Glomerular endothelial cell (primary cell): Measurements from ENCODE around the gene ARFGAP1. TPM values are rescaled to one million over a fixed set of nuclear protein-coding genes. Genes with fewer than 3 reads are reported as not detected.

Experiments
- DNase-seq: peaks from one replicate; pipeline ENCODE4 v3.0.0-alpha.2; 2011; ENCODE audit warnings: low read depth, low spot score; ENCODE audit errors: extremely low read depth
- total RNA-seq: library from RNA; depleted of rRNA; stranded (reverse); fragments of >200 nt; gene quantifications from 2 replicates; pipeline ENCODE4 v1.2.3, GENCODE V29; 2015

Gene ARFGAP1
- 66.7 and 94.6 TPM in 2 replicates for total RNA-seq

DNA sequence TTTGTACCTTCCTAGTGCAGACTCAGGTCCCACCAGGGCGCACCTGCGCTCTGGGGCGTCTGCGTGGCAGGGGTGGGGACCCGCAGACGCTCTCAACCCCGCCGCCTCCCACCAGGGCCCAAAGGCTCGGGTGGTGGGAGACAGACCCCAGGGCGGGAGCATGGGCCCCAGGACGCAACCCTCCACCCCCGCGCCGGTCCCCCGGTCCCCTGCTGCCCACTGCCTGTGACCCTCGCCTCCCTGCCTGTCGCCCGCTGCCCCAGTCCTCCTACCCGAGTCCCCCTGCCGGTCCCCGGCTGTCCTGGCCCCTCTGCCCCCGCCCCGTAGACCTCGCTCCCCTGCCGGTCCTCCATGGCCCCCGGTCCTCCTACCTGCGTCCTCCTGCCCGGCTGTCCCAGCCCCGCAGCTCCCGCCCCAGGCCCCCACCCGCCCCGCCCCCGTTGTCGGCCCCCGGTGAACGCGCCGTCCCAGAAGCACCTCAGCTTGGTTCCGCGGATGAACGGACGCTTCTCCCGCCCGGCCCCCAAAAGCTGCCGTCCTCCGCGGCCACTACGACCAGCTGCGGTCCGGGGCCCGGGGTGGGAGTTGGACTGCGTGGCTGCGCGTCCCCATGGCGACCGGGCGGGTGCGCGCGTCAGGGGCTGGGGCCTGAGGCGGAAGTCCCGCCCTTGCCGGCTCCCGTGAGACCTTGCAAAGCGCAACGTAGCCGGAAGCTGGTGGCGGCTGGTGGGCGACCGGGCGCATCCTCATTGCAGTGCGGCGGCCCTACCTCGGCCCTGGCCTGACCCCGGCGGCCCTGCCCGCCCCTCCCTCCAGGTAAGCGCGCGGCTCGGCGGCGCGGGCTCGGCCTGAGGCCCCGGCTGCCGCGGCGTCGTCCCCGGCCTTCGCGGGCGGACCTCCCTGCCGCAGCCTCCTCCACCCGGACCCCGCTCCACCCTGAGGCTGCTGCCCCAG lies at the start of gene ARFGAP1:
Gene ARFGAP1, plus strand, starts transcription at position 709 of the 954 bp plus-strand sequence. CDS start 2,768 bp downstream, outside the sequence.
- no peak for DNase-seq

DNA sequence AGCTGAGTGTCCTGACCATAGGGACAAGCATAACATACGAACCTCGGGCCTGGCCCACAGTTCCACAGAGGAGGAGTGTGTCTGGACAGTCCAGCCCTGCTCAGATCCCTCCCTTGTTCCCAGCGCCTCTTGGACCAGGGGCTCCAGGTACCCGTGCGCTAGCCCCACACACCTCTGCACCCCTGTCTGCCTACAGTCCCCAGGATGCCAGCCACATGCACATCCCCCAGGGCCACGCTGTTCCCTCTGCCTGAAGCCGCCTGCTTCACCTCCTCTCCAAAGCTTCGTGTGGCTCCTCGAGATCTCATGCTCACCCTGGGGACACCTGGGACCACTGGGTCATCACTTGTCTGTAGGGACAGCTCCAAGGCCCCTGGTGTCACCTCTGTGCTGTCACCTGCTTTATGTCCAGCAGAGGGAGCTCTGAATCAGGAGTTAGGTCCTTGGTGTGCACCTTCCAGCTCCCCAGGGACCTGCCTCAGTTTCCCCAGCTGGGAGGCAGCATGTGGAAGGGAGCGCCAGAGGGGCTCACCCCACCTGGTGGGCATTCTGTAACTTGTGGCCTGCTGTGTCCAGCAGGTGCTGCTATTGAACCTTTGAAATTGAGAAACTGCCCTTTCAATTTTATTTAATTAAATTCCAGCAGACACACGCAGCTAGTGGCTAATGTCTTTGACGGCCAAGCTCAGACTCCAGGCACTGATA lies 49.3 kb upstream of the ARFGAP1 start:
- DNase-seq: no peak

DNA sequence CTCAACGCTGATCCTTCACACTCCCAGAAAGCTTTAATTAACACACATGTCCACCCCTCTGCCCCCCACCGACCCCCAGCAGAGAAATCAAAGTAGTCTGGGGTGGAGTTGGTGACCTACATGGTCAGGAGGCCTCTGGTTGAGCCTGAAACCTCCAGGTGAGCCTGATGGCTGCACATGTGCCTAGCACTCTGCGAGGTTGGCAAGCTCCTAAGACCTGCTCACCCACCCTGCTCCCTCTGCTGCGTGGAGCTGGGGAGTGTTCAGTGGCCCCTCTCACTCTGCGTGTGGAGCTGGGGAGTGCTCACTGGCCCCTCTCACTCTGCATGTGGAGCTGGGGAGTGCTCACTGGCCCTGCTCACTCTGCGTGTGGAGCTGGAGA lies 48.8 kb upstream of the ARFGAP1 start:
- no peak for DNase-seq

DNA sequence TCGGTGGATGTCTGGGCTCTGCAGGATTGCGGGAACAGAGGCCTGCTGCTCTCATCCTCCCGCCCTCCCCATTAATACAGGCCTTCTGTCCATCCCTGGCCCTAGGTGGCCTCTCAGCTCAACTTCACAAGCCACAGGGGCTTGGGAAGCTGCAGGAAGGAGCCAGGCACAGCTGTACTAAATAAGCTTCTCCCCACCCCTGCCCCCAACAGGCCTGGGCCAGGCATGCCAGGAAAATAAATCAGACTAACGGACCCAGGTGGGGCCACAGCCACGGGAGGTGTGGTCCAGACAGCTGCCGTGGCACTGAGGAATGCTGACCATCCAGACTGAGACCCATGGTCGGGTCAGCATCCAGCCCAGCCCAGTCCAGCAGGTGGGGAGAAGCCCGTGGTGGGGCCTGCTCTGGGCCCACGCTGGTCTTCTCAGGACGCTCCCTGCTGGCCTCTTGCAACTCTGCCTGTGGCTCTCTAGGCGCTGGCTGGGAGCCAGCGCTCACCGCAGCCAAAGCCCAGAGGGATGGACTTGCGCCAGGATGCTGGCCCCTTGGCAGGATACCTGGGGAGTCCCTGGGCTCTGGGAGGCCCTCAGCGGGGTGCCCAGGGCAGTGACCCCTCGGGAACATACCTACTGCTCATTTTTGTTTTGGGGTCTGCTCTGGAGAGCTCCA lies 48.1 kb upstream of the ARFGAP1 start:
- no peak for DNase-seq

DNA sequence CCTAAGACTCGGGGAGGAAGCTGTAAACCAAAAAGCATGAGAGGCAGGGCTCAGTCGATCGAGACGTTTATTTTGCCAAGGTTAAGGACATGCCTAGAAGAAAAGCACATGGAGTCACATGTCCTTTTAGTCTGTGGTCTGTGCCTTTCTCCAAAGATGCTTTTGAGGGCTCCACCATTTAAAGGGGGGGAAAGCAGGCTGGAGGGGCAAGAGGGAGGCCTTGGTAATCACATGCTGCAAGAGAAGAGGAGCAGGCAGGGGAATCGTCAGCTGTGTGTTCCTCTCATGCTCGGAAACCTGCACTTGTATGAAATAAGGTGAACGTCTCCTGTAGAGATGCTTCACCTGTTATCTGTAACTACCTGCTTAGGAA lies 47.5 kb upstream of the ARFGAP1 start:
- DNase-seq: no peak

DNA sequence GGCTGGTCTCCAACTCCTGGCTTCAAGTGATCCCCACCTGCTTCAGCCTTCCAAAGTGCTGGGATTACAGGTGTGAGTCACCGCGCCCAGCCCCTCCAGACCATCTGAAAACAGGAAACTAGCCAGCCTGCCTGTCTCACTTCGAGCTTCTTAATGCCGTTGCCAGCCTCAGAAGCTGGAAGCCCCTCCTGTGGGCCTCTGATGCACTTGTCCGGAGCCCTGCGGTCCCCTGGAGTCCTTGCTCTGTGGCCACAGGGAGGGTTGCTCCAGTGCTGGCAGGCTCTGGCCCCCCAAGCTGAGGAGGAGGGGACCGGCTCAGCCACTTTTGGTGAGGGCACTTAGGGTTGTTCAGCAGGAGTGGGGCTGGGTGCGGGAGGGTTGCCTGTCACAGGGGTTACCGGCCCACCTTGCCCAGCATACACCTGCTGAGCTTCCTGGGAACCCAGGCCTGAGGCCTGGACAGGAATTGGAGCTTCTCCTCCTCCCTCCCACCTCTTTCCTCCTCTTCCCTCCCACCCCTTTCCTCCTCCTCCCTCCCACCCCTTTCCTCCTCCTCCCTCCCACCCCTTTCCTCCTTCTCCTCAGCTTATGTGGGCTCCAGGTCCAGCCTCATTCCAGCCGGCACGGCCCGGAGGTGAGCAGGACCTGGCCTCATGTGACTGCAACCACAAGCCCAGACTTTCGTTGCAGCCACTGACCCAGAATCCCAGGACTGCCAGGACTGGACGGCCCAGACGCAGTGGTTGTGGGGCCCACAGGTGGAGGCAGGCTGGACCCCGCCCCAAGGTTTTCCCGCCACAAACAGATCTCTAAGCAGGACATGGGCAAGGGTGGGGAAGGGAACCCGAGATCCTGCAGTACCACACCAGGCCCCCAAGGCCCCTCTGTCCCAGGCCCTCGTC lies 46.3 kb upstream of the ARFGAP1 start:
- no peak for DNase-seq

DNA sequence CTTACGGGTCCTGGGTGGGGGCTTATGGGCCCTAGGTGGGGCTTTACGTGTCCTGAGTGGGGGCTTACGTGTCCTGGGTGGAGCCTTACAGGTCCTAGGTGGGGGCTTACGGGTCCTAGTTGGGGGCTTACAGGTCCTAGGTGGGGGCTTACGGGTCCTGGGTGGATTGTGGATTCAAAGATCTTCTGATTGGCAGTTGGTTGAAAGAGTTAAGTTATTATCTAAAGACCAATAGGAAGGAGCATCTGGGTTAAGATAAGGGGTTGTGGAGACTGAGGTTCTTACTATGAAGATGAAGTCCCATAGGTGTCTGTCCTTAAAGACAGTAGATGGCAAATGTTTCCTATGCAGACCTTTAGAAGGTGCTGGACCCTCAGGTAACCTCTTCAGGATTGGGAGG lies 45.4 kb upstream of the ARFGAP1 start:
- DNase-seq: no peak

DNA sequence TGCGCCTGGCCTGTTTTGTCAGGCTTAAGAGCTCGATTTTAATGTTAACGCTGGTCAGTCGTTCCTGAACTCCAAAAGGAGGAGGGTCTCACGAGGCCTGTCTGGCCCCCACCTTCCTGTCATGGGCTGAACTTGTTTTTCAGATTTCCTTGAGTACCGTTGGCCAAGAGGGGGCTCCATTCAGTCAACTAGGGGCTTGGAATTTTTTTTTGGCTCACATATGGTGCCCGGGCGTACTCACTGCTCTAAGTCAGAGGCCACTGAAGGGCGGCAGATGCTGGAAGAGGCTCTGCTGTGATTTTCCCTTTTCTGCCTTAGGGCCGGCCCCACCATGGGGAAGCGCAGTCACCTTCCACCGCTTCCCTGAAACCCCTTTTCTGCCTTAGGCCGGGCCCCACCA lies 43.8 kb upstream of the ARFGAP1 start:
- no peak for DNase-seq

DNA sequence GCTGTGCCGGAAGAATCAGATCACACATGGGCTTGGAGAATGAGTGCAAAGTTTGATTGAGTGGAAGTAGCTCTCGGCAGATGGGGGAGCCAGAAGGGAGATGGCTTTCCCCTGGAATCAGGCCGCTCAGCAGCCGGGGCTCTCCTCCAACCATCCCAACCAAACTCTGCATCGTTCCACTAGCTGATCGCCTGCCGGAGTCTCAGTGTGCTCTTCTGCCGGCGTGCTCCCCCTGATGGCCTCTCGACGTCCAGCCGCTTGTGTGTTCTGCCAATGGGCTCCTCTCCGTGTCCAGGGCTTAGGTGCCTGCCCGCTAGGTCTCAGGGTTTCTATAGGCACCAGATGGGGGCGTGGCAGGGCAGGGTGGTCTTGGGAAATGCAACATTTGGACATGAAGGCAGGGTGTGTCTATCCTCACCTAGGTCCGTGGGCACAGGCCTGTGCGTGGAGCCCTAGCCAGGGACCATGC lies 41.8 kb upstream of the ARFGAP1 start:
- no peak for DNase-seq

DNA sequence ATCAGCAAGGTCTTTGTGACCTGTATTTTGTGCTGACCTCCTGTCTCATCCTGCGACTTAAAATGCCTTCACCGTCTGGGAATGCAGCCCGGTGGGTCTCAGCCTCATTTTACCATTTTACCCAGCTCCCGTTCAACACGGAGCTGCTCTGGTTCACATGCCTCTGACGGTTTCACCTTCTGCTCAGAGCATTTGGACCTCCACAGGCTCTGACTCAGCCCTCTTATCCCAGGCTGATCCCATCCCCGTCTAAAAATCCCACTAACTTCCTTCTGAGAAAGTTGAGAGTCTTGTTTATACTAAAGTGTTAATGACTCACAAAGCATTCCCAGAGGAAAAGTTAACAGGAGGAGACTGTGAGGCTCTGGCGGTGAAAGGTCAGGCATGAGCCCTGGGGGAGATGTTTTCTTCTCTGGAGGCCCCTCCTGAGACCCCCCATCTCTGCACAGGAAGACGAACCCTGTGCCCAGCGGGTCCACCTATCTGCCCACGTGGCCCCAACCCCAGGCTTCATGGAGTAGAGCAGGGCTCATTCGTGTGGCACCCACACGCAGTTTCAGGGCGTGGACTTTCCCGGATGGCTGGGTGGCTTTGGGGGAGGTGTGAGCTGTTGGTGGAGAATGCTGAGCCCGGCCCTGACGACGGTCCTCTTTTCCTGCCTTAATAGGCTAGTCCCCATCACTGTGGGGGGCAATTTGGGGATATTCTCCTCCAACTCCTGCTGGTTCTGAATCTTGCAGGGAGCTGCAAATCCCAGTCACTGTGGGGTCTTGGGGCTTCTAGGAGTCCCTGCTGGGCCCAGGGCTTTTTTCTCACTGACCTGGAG lies 40.2 kb upstream of the ARFGAP1 start:
- DNase-seq: no peak

DNA sequence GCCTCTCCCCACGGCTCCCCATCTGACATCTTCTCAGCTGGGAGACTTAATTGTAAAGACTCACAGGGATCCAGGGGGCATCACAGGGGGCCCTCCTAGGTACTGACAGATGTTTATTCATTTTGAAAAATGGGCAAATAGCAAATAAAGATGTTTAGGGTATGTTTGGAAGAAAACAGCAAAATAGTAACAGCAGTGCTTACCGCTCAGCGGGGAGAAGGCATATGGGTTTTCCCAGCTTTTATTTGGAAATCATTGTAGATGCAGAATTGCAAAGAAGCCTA lies 39.6 kb upstream of the ARFGAP1 start:
- no peak for DNase-seq

DNA sequence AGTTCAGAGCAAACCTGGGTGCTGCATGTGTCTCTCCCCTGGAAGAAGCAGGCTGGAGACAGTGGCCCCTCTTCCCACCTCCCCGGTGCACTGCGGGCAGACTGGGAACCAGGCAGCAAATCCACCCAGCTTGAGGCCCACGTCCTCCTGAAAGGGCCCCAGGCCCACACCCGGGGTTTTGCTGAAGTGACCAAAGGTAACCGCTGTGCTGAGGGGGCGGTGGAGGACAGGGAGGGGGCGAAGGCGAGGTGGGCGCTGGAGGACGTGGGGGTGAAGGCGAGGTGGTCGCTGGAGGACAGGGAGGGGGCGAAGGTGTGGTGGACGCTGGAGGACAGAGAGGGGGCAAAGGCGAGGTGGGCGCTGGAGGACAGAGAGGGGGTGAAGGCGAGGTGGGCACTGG lies 38.7 kb upstream of the ARFGAP1 start:
- DNase-seq: no peak

DNA sequence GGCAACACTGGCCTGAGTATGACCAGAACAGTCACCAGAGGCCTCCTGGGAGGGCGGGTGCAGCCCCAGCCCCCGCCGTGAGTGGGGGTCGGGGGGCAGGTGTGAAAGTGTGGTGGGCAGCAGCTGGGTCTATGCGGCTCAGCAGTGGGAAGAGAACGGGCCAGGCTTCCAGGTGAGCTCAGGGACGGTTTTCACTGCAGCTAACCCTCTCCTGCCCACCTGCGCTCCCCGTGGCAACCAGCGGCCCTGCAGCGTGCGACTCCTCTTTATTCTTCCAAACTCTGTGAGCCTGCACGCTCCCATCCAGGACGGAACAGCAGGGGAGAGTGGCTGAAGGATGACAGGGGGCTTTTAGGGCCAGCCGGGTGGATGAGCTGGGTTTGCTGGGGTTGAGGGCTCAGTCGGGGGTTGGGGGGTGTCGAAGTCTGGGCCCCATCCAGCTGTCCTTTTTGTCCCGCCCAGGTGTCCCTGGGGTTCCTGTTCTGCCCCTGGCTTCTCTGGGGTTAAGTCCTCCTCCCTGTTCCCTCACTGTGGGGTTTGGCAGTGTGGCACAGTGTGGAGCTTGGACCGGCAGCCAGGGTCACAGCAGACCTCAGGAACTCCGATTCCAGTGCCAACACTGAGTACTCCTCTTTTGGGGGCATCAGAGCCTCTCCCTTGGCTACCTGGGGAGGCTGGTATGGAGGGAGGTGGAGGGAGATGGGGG lies 37.8 kb upstream of the ARFGAP1 start:
- no peak for DNase-seq

DNA sequence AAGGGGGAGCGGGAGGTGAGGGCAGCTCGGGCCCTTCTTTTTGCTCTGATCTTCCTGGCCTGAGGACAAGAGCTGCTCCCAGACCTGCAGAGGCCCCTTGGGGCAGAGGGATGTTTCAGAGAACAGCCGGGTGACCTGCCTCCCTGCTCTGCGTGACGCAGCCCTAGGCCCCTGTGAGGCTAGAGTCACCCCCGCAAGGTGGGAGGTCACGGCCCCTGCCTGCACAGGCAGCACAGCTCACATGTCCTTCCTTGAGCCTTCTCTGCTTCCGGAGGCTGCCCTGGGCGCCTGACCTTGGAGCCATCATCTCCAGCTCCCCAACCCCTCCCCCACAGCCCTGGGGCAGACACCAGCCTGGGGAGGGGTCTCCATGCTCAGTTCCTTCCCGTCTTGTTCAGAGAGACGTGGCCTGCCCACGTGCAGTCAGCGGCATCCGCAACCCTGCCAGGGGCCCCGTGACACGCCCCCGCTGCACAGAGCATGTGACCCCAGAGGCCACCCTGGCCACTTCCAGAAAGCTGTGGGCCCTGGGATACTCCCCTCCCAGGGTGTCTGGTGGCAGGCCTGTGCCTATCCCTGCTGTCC lies 37.1 kb upstream of the ARFGAP1 start, which contains the start of gene BIRC7:
Gene BIRC7, plus strand, starts transcription at position 507 of the 585 bp plus-strand sequence. CDS start 192 bp downstream, outside the sequence.
- no peak for DNase-seq

DNA sequence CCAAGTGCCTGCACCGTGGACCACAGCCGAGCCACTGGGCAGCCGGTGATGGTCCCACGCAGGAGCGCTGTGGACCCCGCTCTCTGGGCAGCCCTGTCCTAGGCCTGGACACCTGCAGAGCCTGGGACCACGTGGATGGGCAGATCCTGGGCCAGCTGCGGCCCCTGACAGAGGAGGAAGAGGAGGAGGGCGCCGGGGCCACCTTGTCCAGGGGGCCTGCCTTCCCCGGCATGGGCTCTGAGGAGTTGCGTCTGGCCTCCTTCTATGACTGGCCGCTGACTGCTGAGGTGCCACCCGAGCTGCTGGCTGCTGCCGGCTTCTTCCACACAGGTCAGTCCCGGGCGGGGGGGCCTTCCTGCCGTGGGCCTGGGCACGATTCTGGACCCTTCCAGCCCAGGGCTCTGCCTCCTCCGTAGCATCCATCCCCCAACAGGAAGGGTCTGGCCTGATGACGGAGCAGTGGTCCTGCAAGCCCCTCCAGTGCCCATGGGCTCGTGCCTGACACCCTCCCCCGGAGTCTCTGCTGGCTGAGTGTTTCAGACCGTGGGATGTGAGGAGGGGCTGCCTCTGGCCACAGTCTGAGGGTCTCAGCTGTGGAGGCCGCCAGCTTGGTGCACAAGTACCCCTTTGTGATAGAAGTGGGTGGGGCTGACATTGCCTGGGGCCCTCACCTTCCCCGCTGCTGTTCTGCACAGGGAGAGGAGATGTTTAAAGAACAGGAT lies 36.3 kb upstream of the ARFGAP1 start:
- DNase-seq: no peak

DNA sequence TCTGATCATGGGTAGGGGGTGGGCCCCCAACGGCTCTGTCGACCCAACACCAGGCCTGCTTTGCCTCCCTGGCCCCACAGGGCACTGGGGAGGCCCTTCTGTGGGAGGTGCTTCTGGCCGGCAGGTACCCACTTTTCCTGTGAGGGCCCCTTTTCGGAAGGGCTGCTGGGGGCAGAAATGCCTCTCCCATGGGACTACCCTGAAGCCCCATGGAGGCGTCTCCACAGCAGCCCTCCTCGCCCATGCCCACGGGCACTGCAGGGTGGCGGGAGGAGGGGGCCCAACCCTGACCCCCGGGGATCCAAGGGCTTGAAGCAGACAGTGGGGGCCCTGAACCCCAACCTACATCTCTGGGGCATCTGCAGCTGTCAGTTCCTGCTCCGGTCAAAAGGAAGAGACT lies 34.6 kb upstream of the ARFGAP1 start:
- DNase-seq: no peak

DNA sequence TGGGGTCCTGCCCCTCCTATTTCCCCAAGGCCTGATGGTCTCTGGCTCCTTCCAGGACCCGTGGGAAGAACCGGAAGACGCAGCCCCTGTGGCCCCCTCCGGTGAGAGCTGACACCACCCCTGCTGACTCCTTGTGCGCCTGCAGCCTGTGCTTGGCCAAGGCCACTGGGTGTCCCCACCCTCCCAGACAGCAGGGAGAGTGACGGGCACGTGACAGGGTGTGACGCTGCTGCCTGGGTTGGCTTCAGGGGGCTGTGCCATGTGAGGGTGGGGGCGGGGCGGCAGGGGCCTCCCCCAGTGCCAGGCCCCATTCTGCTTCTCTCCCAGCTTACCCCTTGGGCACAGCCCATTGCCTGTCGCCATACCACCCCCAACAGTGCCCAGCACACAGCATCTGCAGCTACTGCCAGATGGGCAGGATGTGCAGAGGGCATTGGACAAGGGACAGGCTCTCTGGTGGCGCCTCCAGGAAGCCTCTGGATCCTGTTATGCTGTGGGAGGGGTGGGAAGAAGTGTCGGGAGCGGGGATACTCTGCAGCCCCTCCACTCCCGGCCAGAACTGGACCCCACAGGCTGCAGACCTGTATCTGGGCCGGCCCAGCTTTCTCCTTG lies 34.0 kb upstream of the ARFGAP1 start:
- DNase-seq: no peak

DNA sequence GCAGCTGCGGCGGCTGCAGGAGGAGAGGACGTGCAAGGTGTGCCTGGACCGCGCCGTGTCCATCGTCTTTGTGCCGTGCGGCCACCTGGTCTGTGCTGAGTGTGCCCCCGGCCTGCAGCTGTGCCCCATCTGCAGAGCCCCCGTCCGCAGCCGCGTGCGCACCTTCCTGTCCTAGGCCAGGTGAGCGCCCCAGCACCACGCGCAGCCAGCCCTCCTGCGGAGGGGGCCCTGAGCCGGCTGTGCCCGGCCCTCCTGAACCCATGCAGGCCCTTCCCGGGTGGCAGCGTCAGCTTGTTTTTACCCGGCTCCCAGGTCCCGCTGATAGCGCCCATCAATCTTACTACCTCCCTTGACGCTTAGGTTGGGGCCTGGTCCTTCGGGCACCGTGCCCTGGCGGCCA lies 33.2 kb upstream of the ARFGAP1 start:
- no peak for DNase-seq
